Activated CD8-positive, alpha-beta T cell treated with anti-CD3 and anti-CD28 coated beads, Interleukin-2, amount 10 ng/mL, durations not matched to agents 7 days and 5 days (primary cell): ENCODE measurements around the gene MPZ. TPM values are rescaled to one million over a fixed set of nuclear protein-coding genes. Genes with fewer than 3 reads are reported as not detected.

Source experiments
- total RNA-seq, 2 experiments: library from RNA; stranded (reverse); gene quantifications; one replicate each; pipeline ENCODE4 v1.2.3, GENCODE V29; 2021

MPZ gene
- total RNA-seq, 2 experiments from 2014 or later: 2.8 to 3.4 TPM

Other genes with a start within 250 kb of the MPZ start
- 100 to 1,000 TPM; 277 to 281 TPM for gene ARHGAP30, start 240.1 kb downstream of the MPZ start, total RNA-seq
- not detected for gene NECTIN4, start 220.4 kb downstream of the MPZ start, total RNA-seq
- under 1 TPM; 0.61 to 0.91 TPM for gene KLHDC9, start 211.6 kb downstream of the MPZ start, total RNA-seq
- 10 to 100 TPM; 66.3 to 68.0 TPM for gene PFDN2, start 191.9 kb downstream of the MPZ start, total RNA-seq
- 10 to 100 TPM; 34.1 to 35.2 TPM for gene NIT1, start 191.9 kb downstream of the MPZ start, total RNA-seq
- 10 to 100 TPM; 34.5 to 36.3 TPM for gene DEDD, start 177.3 kb downstream of the MPZ start, total RNA-seq
- 100 to 1,000 TPM; 103 to 104 TPM for gene UFC1, start 156.0 kb downstream of the MPZ start, total RNA-seq
- gene USP21, start 150.5 kb downstream of the MPZ start, total RNA-seq: 10 to 100 TPM; 29.2 to 32.0 TPM
- gene PPOX, start 143.5 kb downstream of the MPZ start, total RNA-seq: 10 to 100 TPM; 37.7 to 38.5 TPM
- 10 to 100 TPM; 34.2 to 37.0 TPM for gene B4GALT3, start 132.5 kb downstream of the MPZ start, total RNA-seq
- 1 to 10 TPM in 1 of 2 experiments, under 1 TPM in 1; 0.82 to 2.1 TPM for gene ADAMTS4, start 110.9 kb downstream of the MPZ start, total RNA-seq
- 10 to 100 TPM; 73.6 to 76.8 TPM for gene NDUFS2, start 107.6 kb downstream of the MPZ start, total RNA-seq
- 10 to 100 TPM; 12.0 to 14.0 TPM for gene FCER1G, start 94.7 kb downstream of the MPZ start, total RNA-seq
- not detected for gene APOA2, start 86.3 kb downstream of the MPZ start, total RNA-seq
- 10 to 100 TPM; 19.1 to 22.0 TPM for gene TOMM40L, start 83.9 kb downstream of the MPZ start, total RNA-seq
- gene NR1I3, start 71.8 kb downstream of the MPZ start, total RNA-seq: not detected
- gene PCP4L1, start 51.2 kb downstream of the MPZ start, total RNA-seq: under 1 TPM; 0.34 to 0.40 TPM
- 100 to 1,000 TPM; 151 to 163 TPM for gene SDHC, start 4.4 kb upstream of the MPZ start, total RNA-seq
- gene CFAP126, start 57.9 kb upstream of the MPZ start, total RNA-seq: not detected
- under 1 TPM in 1 of 2 experiments, not detected in 1; 0.21 TPM for gene FCGR2A, start 195.5 kb upstream of the MPZ start, total RNA-seq
- gene HSPA6, start 214.6 kb upstream of the MPZ start, total RNA-seq: 1 to 10 TPM in 1 of 2 experiments, under 1 TPM in 1; 0.94 to 1.1 TPM
- gene FCGR3A, start 239.8 kb upstream of the MPZ start, total RNA-seq: under 1 TPM; 0.50 to 0.52 TPM